DOHH2 (cell line): ENCODE measurements around the gene SULF2.
"Not testable (repeated sequence)": the region's sequence is repeated elsewhere in the genome, so short reads cannot be mapped to it uniquely, and the experiment has no call there.

ENCODE experiments used
- CTCF ChIP-seq: fragments of 200-600 bp; sonication (generic); IDR thresholded peaks from one replicate; pipeline ENCODE4 v1.5.1; 2014; ENCODE audit warnings: antibody characterized with exemption, mild to moderate bottlenecking, low read depth, low read length; ENCODE audit not compliant: poor library complexity, severe bottlenecking
- EZH2phosphoT487 ChIP-seq: fragments of 200-600 bp; sonication (generic); IDR thresholded peaks from 2 replicates; pipeline ENCODE4 v1.6.1; 2017; ENCODE audit warnings: borderline replicate concordance, mild to moderate bottlenecking, antibody characterized with exemption, low read length, moderate library complexity, mixed read lengths

GRCh38 chr20:47823941-47824340, 38.7 kb upstream of the SULF2 start:
- not testable (repeated sequence) for TF ChIP-seq CTCF, EZH2phosphoT487
